ENCODE measurements around the gene TMEM150C.

TMEM150C gene

GRCh38 chr4:82561786-82562563, at the start of gene TMEM150C:
Gene TMEM150C (minus strand): TSS chr4:82561988. CDS start chr4:82504657, 57,331 bp downstream.
- H3K9me2 ChIP-seq (replicated peaks; ENCODE audit: control insufficient read depth, low read length): no peaks in the 10 kb centered on the region
- H3K36me3 ChIP-seq (ENCODE audit: control insufficient read depth, low read length): no peaks in the 10 kb centered on the region
- no peak within 1 kb of the TSS for H3K4me2 ChIP-seq (ENCODE audit: low read length)
- H3K79me2 ChIP-seq (ENCODE audit: control insufficient read depth, low read length): no peaks in the 10 kb centered on the region
- TF ChIP-seq CTCF (IDR thresholded peaks at IDR 0.05; ENCODE audit: low read depth, low read length, poor library complexity, severe bottlenecking): no peak
- no peak for TF ChIP-seq EZH2phosphoT487 (IDR thresholded peaks at IDR 0.05; ENCODE audit: borderline replicate concordance, low read length)
- H3K27me3 ChIP-seq (ENCODE audit: control insufficient read depth, low read length): peaks cover 3% of the 10 kb centered on the region; the same call in 1 of the 2 replicates
- H3F3A ChIP-seq (ENCODE audit: control insufficient read depth, insufficient read depth): no peaks in the 10 kb centered on the region
- no peaks in the 10 kb centered on the region for H3K9me3 ChIP-seq (ENCODE audit: control insufficient read depth, insufficient read depth, low read length)
- no peak within 1 kb of the TSS for H3K4me3 ChIP-seq (ENCODE audit: low read length)
- H3K4me1 ChIP-seq (ENCODE audit: control insufficient read depth, low read length): no peaks in the 10 kb centered on the region
- no peak within 1 kb of the TSS for H3K27ac ChIP-seq (ENCODE audit: low read depth, low read length)
- H4K20me1 ChIP-seq (ENCODE audit: control insufficient read depth, insufficient read depth, low read depth, low read length): no peaks in the 10 kb centered on the region

- no peaks in the 10 kb centered on the region for H3K79me2 ChIP-seq (ENCODE audit: control insufficient read depth, low read length)
- TF ChIP-seq EZH2phosphoT487 (IDR thresholded peaks at IDR 0.05; ENCODE audit: borderline replicate concordance, low read length) (no peak), CTCF (IDR thresholded peaks at IDR 0.05; ENCODE audit: low read depth, low read length, poor library complexity, severe bottlenecking) (no peak)
- no peaks in the 10 kb centered on the region for H3K36me3 ChIP-seq (ENCODE audit: control insufficient read depth, low read length)
- H3K4me2 ChIP-seq (ENCODE audit: low read length): no peak overlapping the region
- 0 out of 2 replicates have a peak, but pooled peaks cover 12% of the 10 kb centered on the region for H3K27me3 ChIP-seq (ENCODE audit: control insufficient read depth, low read length)
- no peak overlapping the region for H3K27ac ChIP-seq (ENCODE audit: low read depth, low read length)
- no peaks in the 10 kb centered on the region for H3F3A ChIP-seq (ENCODE audit: control insufficient read depth, insufficient read depth)
- H3K9me2 ChIP-seq (replicated peaks; ENCODE audit: control insufficient read depth, low read length): no peaks in the 10 kb centered on the region
- H3K4me3 ChIP-seq (ENCODE audit: low read length): no peak overlapping the region
- no peaks in the 10 kb centered on the region for H3K9me3 ChIP-seq (ENCODE audit: control insufficient read depth, insufficient read depth, low read length)
- H3K4me1 ChIP-seq (ENCODE audit: control insufficient read depth, low read length): no peaks in the 10 kb centered on the region
- no peaks in the 10 kb centered on the region for H4K20me1 ChIP-seq (ENCODE audit: control insufficient read depth, insufficient read depth, low read depth, low read length)
Measured at GRCh38 chr4:82611527-82611926, 49.7 kb upstream of the TMEM150C start.

GRCh38 chr4:82610041-82610440, 48.3 kb upstream of the TMEM150C start:
- H3K4me3 ChIP-seq (ENCODE audit: low read length): no peak overlapping the region
- H3K27me3 ChIP-seq (ENCODE audit: control insufficient read depth, low read length): 0 out of 2 replicates have a peak, but pooled peaks cover 10% of the 10 kb centered on the region
- no peaks in the 10 kb centered on the region for H3K4me1 ChIP-seq (ENCODE audit: control insufficient read depth, low read length)
- no peak overlapping the region for H3K4me2 ChIP-seq (ENCODE audit: low read length)
- TF ChIP-seq CTCF (IDR thresholded peaks at IDR 0.05; ENCODE audit: low read depth, low read length, poor library complexity, severe bottlenecking) (no peak), EZH2phosphoT487 (IDR thresholded peaks at IDR 0.05; ENCODE audit: borderline replicate concordance, low read length) (no peak)
- no peaks in the 10 kb centered on the region for H4K20me1 ChIP-seq (ENCODE audit: control insufficient read depth, insufficient read depth, low read depth, low read length)
- H3K27ac ChIP-seq (ENCODE audit: low read depth, low read length): no peak overlapping the region
- no peaks in the 10 kb centered on the region for H3K9me2 ChIP-seq (replicated peaks; ENCODE audit: control insufficient read depth, low read length)
- no peaks in the 10 kb centered on the region for H3K9me3 ChIP-seq (ENCODE audit: control insufficient read depth, insufficient read depth, low read length)
- H3K79me2 ChIP-seq (ENCODE audit: control insufficient read depth, low read length): no peaks in the 10 kb centered on the region
- no peaks in the 10 kb centered on the region for H3F3A ChIP-seq (ENCODE audit: control insufficient read depth, insufficient read depth)
- H3K36me3 ChIP-seq (ENCODE audit: control insufficient read depth, low read length): no peaks in the 10 kb centered on the region
